PC-3 (cell line): ENCODE data around the gene PHAF1.

Experiments
- CTCF ChIP-seq: fragments of 300-600 bp; sonication (generic); conservative IDR thresholded peaks from 2 replicates; pipeline ENCODE4 v1.5.1; 2017; ENCODE audit warnings: antibody characterized with exemption, low read depth, mild to moderate bottlenecking, low read length
- EZH2 ChIP-seq: fragments of 300-600 bp; sonication (generic); IDR thresholded peaks from one replicate; pipeline ENCODE4 v1.6.1; 2017; ENCODE audit warnings: antibody characterized with exemption, mild to moderate bottlenecking, low read length; ENCODE audit not compliant: unreplicated experiment

GRCh38 chr16:67084345-67085028 lies 25.3 kb upstream of the PHAF1 start:
- no peak for TF ChIP-seq CTCF
- TF ChIP-seq EZH2: no peak
